Tibial nerve (tissue), 4 donors: ENCODE measurements around the gene INO80.

Experiments used
- CTCF ChIP-seq, 5 experiments: fragments of 200-600 bp in 3 of 5; fragments of 450-650 bp in 2 of 5; sonication (generic) in 3 of 5; IDR thresholded peaks; one replicate each; pipeline ENCODE4 v1.5.1; 2016 to 2019; ENCODE audit warnings: antibody characterized with exemption in 5 of 5, mild to moderate bottlenecking in 3 of 5, moderate library complexity in 2 of 5
- EP300 ChIP-seq, 2 donors: sonication (generic); formaldehyde crosslinking; IDR thresholded peaks; one replicate each; pipeline ENCODE4 v1.6.1; 2017; ENCODE audit warnings: antibody characterized with exemption in 2 of 2, mild to moderate bottlenecking in 1 of 2
- POLR2A ChIP-seq, 2 donors: fragments of 450-650 bp; IDR thresholded peaks; one replicate each; pipeline ENCODE4 v1.6.1; 2017; ENCODE audit warnings: antibody characterized with exemption in 2 of 2, mild to moderate bottlenecking in 2 of 2, moderate library complexity in 2 of 2

- no peak for TF ChIP-seq POLR2A (IDR thresholded peaks at IDR 0.05)
- TF ChIP-seq CTCF (IDR thresholded peaks at IDR 0.05): no peak
- peak in 1 of 2 donors; percentile 31 for TF ChIP-seq EP300 (IDR thresholded peaks at IDR 0.05)
Measured at GRCh38 chr15:40940296-40940801, 175.7 kb downstream of the INO80 start.
